ENCODE measurements around the gene GAGE13.
"Not testable (repeated sequence)": the region's sequence is repeated elsewhere in the genome, so short reads cannot be mapped to it uniquely, and the experiment has no call there.

GAGE13 gene

GRCh38 chrX:49331282-49331681 lies at the start of gene GAGE13:
GAGE13 (plus strand) TSS chrX:49331582; CDS start chrX:49332738, 1,156 bp downstream.
- not testable (repeated sequence) for DNase-seq

GRCh38 chrX:49282647-49283011 lies 48.8 kb upstream of the GAGE13 start:
- DNase-seq = no peak

- DNase-seq = no peak
Observed at GRCh38 chrX:49284212-49284611, 47.2 kb upstream of the GAGE13 start.

- DNase-seq = no peak
Observed at GRCh38 chrX:49286136-49286535, 45.2 kb upstream of the GAGE13 start.

GRCh38 chrX:49286581-49286980 lies 44.8 kb upstream of the GAGE13 start:
- no peak for DNase-seq

GRCh38 chrX:49287665-49288064 lies 43.7 kb upstream of the GAGE13 start:
- DNase-seq = no peak

- no peak for DNase-seq
Observed at GRCh38 chrX:49290215-49290614, 41.2 kb upstream of the GAGE13 start.

- DNase-seq = peak; percentile 68
Observed at GRCh38 chrX:49291615-49292337, 39.6 kb upstream of the GAGE13 start.

GRCh38 chrX:49292400-49293362 lies 38.7 kb upstream of the GAGE13 start:
- no peak for DNase-seq

GRCh38 chrX:49299293-49299692 lies 32.1 kb upstream of the GAGE13 start:
- DNase-seq = not testable (repeated sequence)

GRCh38 chrX:49300703-49301102 lies 30.7 kb upstream of the GAGE13 start:
- DNase-seq = no peak

GRCh38 chrX:49303346-49303745 lies 28.0 kb upstream of the GAGE13 start, which contains the start of gene GAGE10:
GAGE10 (plus strand) TSS chrX:49303646; CDS start chrX:49304860, 1,214 bp downstream.
- no peak for DNase-seq

GRCh38 chrX:49307775-49308174 lies 23.6 kb upstream of the GAGE13 start:
- DNase-seq = not testable (repeated sequence)

- DNase-seq = peak; percentile 43
Observed at GRCh38 chrX:49308604-49309269, 22.6 kb upstream of the GAGE13 start.

- DNase-seq = no peak
Observed at GRCh38 chrX:49309401-49309981, 21.9 kb upstream of the GAGE13 start.

- no peak for DNase-seq
Observed at GRCh38 chrX:49310371-49310770, 21.0 kb upstream of the GAGE13 start.

GRCh38 chrX:49312176-49312575 lies 19.2 kb upstream of the GAGE13 start:
- no peak for DNase-seq

- DNase-seq = no peak
Observed at GRCh38 chrX:49316085-49316484, 15.3 kb upstream of the GAGE13 start.

- DNase-seq = not testable (repeated sequence)
Observed at GRCh38 chrX:49321737-49322136, 9.6 kb upstream of the GAGE13 start, which contains the start of gene GAGE12J. GAGE12J (plus strand) TSS chrX:49322037; CDS start chrX:49323194, 1,157 bp downstream.

- not testable (repeated sequence) for DNase-seq
Observed at GRCh38 chrX:49322266-49322665, 9.1 kb upstream of the GAGE13 start.

GRCh38 chrX:49323735-49324134 lies 7.6 kb upstream of the GAGE13 start:
- not testable (repeated sequence) for DNase-seq

GRCh38 chrX:49330421-49330820 lies 961 bp upstream of the GAGE13 start:
- not testable (repeated sequence) for DNase-seq

GRCh38 chrX:49331841-49332240 lies 459 bp downstream of the GAGE13 start:
- peak; percentile 40 for DNase-seq

Measured in activated T-cell treated with anti-CD3 and anti-CD28 coated beads, Interleukin-2, amount 50 U/mL, for 1 hour (primary cell).